WTC11 (cell line): ENCODE data around the gene KLHL22. TPM values are rescaled to one million over a fixed set of nuclear protein-coding genes. Genes with fewer than 3 reads are reported as not detected.

Source experiments
- ATAC-seq: fragments of 200-7000 bp; cut with Tn5 transposase; 2 replicates; pipeline ENCODE4 v1.10.0; 2021; ENCODE audit warnings: mild to moderate bottlenecking, moderate library complexity
- CTCF ChIA-PET: fragments of 300-600 bp; sonication (Branson Sonifier 250); formaldehyde crosslinking; loops from one replicate; lab custom pipeline; 2021; ENCODE audit warnings: antibody characterized with exemption; lab: Charles Lee
- POLR2A ChIA-PET: fragments of 350-600 bp; sonication (Branson Sonifier 250); formaldehyde crosslinking; loops from one replicate; lab custom pipeline; 2021; ENCODE audit warnings: antibody characterized with exemption; lab: Charles Lee
- DNase-seq: peaks from one replicate; pipeline ENCODE4 v3.0.0; 2021; ENCODE audit warnings: low spot score
- H3K27ac Mint-ChIP-seq: 2 replicates; pipeline ENCODE4 v1.8.0; 2021; ENCODE audit warnings: mixed read lengths
- H3K27me3 Mint-ChIP-seq: 2 replicates; pipeline ENCODE4 v1.8.0; 2021; ENCODE audit warnings: low read depth, mild to moderate bottlenecking, moderate library complexity, mixed read lengths
- H3K36me3 Mint-ChIP-seq: 2 replicates; pipeline ENCODE4 v1.8.0; 2021; ENCODE audit warnings: mixed read lengths
- H3K4me1 Mint-ChIP-seq: 2 replicates; pipeline ENCODE4 v1.8.0; 2022; ENCODE audit warnings: mixed read lengths
- H3K4me3 Mint-ChIP-seq: 2 replicates; pipeline ENCODE4 v1.8.0; 2021; ENCODE audit warnings: mild to moderate bottlenecking, moderate library complexity, mixed read lengths
- H3K9me3 Mint-ChIP-seq: 2 replicates; pipeline ENCODE4 v1.8.0; 2021; ENCODE audit warnings: mixed read lengths
- ARID4B ChIP-seq: sonication (generic); formaldehyde crosslinking; IDR thresholded peaks from 2 replicates; pipeline ENCODE4 v1.8.0; 2023; ENCODE audit warnings: missing genetic modification reagents, mild to moderate bottlenecking, borderline replicate concordance
- ATF6 ChIP-seq: sonication (generic); formaldehyde crosslinking; IDR thresholded peaks from 2 replicates; pipeline ENCODE4 v1.8.1; 2023; ENCODE audit warnings: mild to moderate bottlenecking, missing genetic modification reagents
- CDX4 ChIP-seq: fragments of 250-450 bp; sonication (Bioruptor Pico); IDR thresholded peaks from 2 replicates; pipeline ENCODE4 v1.9.0; 2021; ENCODE audit warnings: moderate library complexity, mild to moderate bottlenecking, inconsistent platforms, borderline replicate concordance
- CREM ChIP-seq: sonication (generic); formaldehyde crosslinking; IDR thresholded peaks from 2 replicates; pipeline ENCODE4 v1.8.1; 2022; ENCODE audit warnings: mild to moderate bottlenecking, missing genetic modification reagents, moderate library complexity
- EMX1 ChIP-seq: fragments of 250-450 bp; sonication (Bioruptor Pico); IDR thresholded peaks from 2 replicates; pipeline ENCODE4 v1.8.0; 2021; ENCODE audit warnings: mild to moderate bottlenecking
- ESRRA ChIP-seq: sonication (generic); formaldehyde crosslinking; IDR thresholded peaks from 2 replicates; pipeline ENCODE4 v1.8.1; 2022; ENCODE audit warnings: mild to moderate bottlenecking, missing genetic modification reagents, borderline replicate concordance
- FOXJ3 ChIP-seq: sonication (generic); formaldehyde crosslinking; IDR thresholded peaks from 2 replicates; pipeline ENCODE4 v1.9.0; 2021; ENCODE audit warnings: missing genetic modification reagents, mild to moderate bottlenecking, borderline replicate concordance
- FOXP1 ChIP-seq: sonication (generic); formaldehyde crosslinking; IDR thresholded peaks from 2 replicates; pipeline ENCODE4 v1.8.0; 2022; ENCODE audit warnings: missing genetic modification reagents, mild to moderate bottlenecking, moderate library complexity, borderline replicate concordance
- GABPB1 ChIP-seq: sonication (generic); formaldehyde crosslinking; IDR thresholded peaks from 2 replicates; pipeline ENCODE4 v1.8.1; 2023; ENCODE audit warnings: mild to moderate bottlenecking, missing genetic modification reagents
- JUN ChIP-seq: sonication (generic); formaldehyde crosslinking; IDR thresholded peaks from 2 replicates; pipeline ENCODE4 v1.8.0; 2023; ENCODE audit warnings: mild to moderate bottlenecking, missing genetic modification reagents
- MXD4 ChIP-seq: fragments of 250-450 bp; sonication (Bioruptor Pico); IDR thresholded peaks from 2 replicates; pipeline ENCODE4 v1.8.0; 2021; ENCODE audit warnings: mild to moderate bottlenecking, moderate library complexity, borderline replicate concordance
- NR1H2 ChIP-seq: sonication (generic); formaldehyde crosslinking; IDR thresholded peaks from 2 replicates; pipeline ENCODE4 v1.9.0; 2021; ENCODE audit warnings: mild to moderate bottlenecking, moderate library complexity, missing genetic modification reagents
- SMAD4 ChIP-seq: sonication (generic); formaldehyde crosslinking; IDR thresholded peaks from 2 replicates; pipeline ENCODE4 v1.8.0; 2022; ENCODE audit warnings: mild to moderate bottlenecking, missing genetic modification reagents
- TCF7 ChIP-seq: sonication (generic); formaldehyde crosslinking; IDR thresholded peaks from 2 replicates; pipeline ENCODE4 v1.8.0; 2022; ENCODE audit warnings: mild to moderate bottlenecking, low read depth, missing genetic modification reagents, moderate library complexity
- total RNA-seq: library from RNA; stranded (reverse); gene quantifications from 3 replicates; pipeline ENCODE4 v1.2.3, GENCODE V29; 2021
- TF ChIP-seq, protein P1 (sequence below): sonication (generic); formaldehyde crosslinking; IDR thresholded peaks from 2 replicates; pipeline ENCODE4 v1.8.0; 2023; ENCODE audit warnings: mild to moderate bottlenecking, missing genetic modification reagents
- TF ChIP-seq, protein P2 (sequence below): sonication (generic); formaldehyde crosslinking; IDR thresholded peaks from 2 replicates; pipeline ENCODE4 v1.8.0; 2023; ENCODE audit warnings: missing genetic modification reagents
- TF ChIP-seq, protein P3 (sequence below): fragments of 250-450 bp; sonication (Bioruptor Pico); IDR thresholded peaks from 2 replicates; pipeline ENCODE4 v1.9.0; 2021; ENCODE audit warnings: mild to moderate bottlenecking, borderline replicate concordance

KLHL22 gene
- total RNA-seq, 1 experiment from 2014 or later = 15.7 TPM

- ATAC-seq (no peak), DNase-seq (no peak)
- H3K27ac Mint-ChIP-seq = peak overlapping the region; percentile 75
- H3K27me3 Mint-ChIP-seq = no peaks in the 10 kb centered on the region
- POLR2A ChIA-PET = no interaction called here
- no peak overlapping the region for H3K4me3 Mint-ChIP-seq
- CTCF ChIA-PET = interaction anchor here (0.7 to 1.0 kb wide), 2 partner anchors 20 to 40 kb away, joined by 4 to 7 read pairs; no protein-coding TSS in a partner anchor
- no peaks in the 10 kb centered on the region for H3K9me3 Mint-ChIP-seq
- TF ChIP-seq CDX4 (CRISPR knock-in tag) = no peak
- TF ChIP-seq ATF6 = no peak
- TF ChIP-seq GABPB1 (CRISPR knock-in tag) = no peak
- TF ChIP-seq SMAD4 = no peak
- TF ChIP-seq, protein P1, sequence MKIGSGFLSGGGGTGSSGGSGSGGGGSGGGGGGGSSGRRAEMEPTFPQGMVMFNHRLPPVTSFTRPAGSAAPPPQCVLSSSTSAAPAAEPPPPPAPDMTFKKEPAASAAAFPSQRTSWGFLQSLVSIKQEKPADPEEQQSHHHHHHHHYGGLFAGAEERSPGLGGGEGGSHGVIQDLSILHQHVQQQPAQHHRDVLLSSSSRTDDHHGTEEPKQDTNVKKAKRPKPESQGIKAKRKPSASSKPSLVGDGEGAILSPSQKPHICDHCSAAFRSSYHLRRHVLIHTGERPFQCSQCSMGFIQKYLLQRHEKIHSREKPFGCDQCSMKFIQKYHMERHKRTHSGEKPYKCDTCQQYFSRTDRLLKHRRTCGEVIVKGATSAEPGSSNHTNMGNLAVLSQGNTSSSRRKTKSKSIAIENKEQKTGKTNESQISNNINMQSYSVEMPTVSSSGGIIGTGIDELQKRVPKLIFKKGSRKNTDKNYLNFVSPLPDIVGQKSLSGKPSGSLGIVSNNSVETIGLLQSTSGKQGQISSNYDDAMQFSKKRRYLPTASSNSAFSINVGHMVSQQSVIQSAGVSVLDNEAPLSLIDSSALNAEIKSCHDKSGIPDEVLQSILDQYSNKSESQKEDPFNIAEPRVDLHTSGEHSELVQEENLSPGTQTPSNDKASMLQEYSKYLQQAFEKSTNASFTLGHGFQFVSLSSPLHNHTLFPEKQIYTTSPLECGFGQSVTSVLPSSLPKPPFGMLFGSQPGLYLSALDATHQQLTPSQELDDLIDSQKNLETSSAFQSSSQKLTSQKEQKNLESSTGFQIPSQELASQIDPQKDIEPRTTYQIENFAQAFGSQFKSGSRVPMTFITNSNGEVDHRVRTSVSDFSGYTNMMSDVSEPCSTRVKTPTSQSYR = no peak
- no peak for TF ChIP-seq MXD4
- no peak for TF ChIP-seq ESRRA
- TF ChIP-seq ARID4B = no peak
- no peak for TF ChIP-seq EMX1 (CRISPR knock-in tag)
- TF ChIP-seq, all 79 proteins: peak for 0
- Mint-ChIP-seq H3K36me3 (no peaks in the 10 kb centered on the region), H3K4me1 (peaks cover 25% of the 10 kb centered on the region)
Measured at GRCh38 chr22:20458530-20459151, 37.0 kb downstream of the KLHL22 start.

GRCh38 chr22:20457506-20458240 is 37.9 kb downstream of the KLHL22 start:
- no peaks in the 10 kb centered on the region for H3K36me3 Mint-ChIP-seq
- ATAC-seq = no peak
- no peaks in the 10 kb centered on the region for H3K9me3 Mint-ChIP-seq
- POLR2A ChIA-PET = no interaction called here
- no peak overlapping the region for H3K27ac Mint-ChIP-seq
- peaks cover 19% of the 10 kb centered on the region for H3K4me1 Mint-ChIP-seq
- CTCF ChIA-PET = interaction anchor here (1.3 to 4.3 kb wide), 4 partner anchors 15 to 140 kb away, joined by 5 to 146 read pairs (median 14); no protein-coding TSS in a partner anchor
- TF ChIP-seq NR1H2 (no peak), JUN (CRISPR knock-in tag) (no peak), FOXJ3 (CRISPR knock-in tag) (no peak), CREM (CRISPR knock-in tag) (no peak), TCF7 (no peak), FOXP1 (CRISPR knock-in tag) (no peak)
- TF ChIP-seq, protein P2, sequence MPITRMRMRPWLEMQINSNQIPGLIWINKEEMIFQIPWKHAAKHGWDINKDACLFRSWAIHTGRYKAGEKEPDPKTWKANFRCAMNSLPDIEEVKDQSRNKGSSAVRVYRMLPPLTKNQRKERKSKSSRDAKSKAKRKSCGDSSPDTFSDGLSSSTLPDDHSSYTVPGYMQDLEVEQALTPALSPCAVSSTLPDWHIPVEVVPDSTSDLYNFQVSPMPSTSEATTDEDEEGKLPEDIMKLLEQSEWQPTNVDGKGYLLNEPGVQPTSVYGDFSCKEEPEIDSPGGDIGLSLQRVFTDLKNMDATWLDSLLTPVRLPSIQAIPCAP (CRISPR knock-in tag) = no peak
- TF ChIP-seq, protein P3, sequence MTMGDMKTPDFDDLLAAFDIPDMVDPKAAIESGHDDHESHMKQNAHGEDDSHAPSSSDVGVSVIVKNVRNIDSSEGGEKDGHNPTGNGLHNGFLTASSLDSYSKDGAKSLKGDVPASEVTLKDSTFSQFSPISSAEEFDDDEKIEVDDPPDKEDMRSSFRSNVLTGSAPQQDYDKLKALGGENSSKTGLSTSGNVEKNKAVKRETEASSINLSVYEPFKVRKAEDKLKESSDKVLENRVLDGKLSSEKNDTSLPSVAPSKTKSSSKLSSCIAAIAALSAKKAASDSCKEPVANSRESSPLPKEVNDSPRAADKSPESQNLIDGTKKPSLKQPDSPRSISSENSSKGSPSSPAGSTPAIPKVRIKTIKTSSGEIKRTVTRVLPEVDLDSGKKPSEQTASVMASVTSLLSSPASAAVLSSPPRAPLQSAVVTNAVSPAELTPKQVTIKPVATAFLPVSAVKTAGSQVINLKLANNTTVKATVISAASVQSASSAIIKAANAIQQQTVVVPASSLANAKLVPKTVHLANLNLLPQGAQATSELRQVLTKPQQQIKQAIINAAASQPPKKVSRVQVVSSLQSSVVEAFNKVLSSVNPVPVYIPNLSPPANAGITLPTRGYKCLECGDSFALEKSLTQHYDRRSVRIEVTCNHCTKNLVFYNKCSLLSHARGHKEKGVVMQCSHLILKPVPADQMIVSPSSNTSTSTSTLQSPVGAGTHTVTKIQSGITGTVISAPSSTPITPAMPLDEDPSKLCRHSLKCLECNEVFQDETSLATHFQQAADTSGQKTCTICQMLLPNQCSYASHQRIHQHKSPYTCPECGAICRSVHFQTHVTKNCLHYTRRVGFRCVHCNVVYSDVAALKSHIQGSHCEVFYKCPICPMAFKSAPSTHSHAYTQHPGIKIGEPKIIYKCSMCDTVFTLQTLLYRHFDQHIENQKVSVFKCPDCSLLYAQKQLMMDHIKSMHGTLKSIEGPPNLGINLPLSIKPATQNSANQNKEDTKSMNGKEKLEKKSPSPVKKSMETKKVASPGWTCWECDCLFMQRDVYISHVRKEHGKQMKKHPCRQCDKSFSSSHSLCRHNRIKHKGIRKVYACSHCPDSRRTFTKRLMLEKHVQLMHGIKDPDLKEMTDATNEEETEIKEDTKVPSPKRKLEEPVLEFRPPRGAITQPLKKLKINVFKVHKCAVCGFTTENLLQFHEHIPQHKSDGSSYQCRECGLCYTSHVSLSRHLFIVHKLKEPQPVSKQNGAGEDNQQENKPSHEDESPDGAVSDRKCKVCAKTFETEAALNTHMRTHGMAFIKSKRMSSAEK (CRISPR knock-in tag) = no peak
- H3K27me3 Mint-ChIP-seq = no peaks in the 10 kb centered on the region
- DNase-seq = no peak
- no peak overlapping the region for H3K4me3 Mint-ChIP-seq
